ENCODE results near the gene ABI3BP. TPM values are rescaled to one million over a fixed set of nuclear protein-coding genes. Genes with fewer than 3 reads are reported as not detected.

The ABI3BP gene
- total RNA-seq, 4 donors from 2014 or later: 7.9 to 32.6 (median 17.6) TPM

GRCh38 chr3:100912976-100913545, 80.2 kb downstream of the ABI3BP start:
- Histone ChIP-seq H3K4me3 (no peak overlapping the region), H3K4me1 (peaks cover 0 to 4% (median 0%) of the 10 kb centered on the region in 4 donors), H3K9me3 (no peaks in the 10 kb centered on the region), H3K27ac (no peak overlapping the region), H3K27me3 (no peaks in the 10 kb centered on the region), H3K36me3 (no peaks in the 10 kb centered on the region)
- intact Hi-C loops (cut with DNase I; ENCODE audit: low total_unique reads) (no loop called here), in situ Hi-C loops (cut with MboI; ENCODE audit: low pct_ligation_motif_present in 1 of 4, low pct_unique_long_range_greater_than_20kb in 1 of 4, low sequenced_read_pairs in 3 of 4) (no loop called here)
- TF ChIP-seq POLR2AphosphoS5 (IDR thresholded peaks at IDR 0.05) (no peak), EP300 (IDR thresholded peaks at IDR 0.05; ENCODE audit: low read depth) (no peak), POLR2A (IDR thresholded peaks at IDR 0.05) (no peak)
- TF ChIP-seq, protein P1, sequence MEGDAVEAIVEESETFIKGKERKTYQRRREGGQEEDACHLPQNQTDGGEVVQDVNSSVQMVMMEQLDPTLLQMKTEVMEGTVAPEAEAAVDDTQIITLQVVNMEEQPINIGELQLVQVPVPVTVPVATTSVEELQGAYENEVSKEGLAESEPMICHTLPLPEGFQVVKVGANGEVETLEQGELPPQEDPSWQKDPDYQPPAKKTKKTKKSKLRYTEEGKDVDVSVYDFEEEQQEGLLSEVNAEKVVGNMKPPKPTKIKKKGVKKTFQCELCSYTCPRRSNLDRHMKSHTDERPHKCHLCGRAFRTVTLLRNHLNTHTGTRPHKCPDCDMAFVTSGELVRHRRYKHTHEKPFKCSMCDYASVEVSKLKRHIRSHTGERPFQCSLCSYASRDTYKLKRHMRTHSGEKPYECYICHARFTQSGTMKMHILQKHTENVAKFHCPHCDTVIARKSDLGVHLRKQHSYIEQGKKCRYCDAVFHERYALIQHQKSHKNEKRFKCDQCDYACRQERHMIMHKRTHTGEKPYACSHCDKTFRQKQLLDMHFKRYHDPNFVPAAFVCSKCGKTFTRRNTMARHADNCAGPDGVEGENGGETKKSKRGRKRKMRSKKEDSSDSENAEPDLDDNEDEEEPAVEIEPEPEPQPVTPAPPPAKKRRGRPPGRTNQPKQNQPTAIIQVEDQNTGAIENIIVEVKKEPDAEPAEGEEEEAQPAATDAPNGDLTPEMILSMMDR (IDR thresholded peaks at IDR 0.05): no peak
- no peak for DNase-seq
- WGBS, 2 donors (ENCODE audit: low coverage in 1 of 2): 92 to 95% methylated on average over 3 to 4 of the region's 4 CpGs

- Histone ChIP-seq H3K4me3 (no peak overlapping the region), H3K4me1 (peaks cover 0 to 4% (median 0%) of the 10 kb centered on the region in 4 donors), H3K27ac (no peak overlapping the region), H3K27me3 (no peaks in the 10 kb centered on the region), H3K9me3 (no peaks in the 10 kb centered on the region), H3K36me3 (no peaks in the 10 kb centered on the region)
- no peak for DNase-seq
- WGBS, 2 donors (ENCODE audit: low coverage in 1 of 2): 79 to 85% methylated on average over 3 to 6 of the region's 6 CpGs
- in situ Hi-C loops (cut with MboI; ENCODE audit: low pct_ligation_motif_present in 1 of 4, low pct_unique_long_range_greater_than_20kb in 1 of 4, low sequenced_read_pairs in 3 of 4): no loop called here
- TF ChIP-seq EP300 (IDR thresholded peaks at IDR 0.05; ENCODE audit: low read depth): no peak
- no peak for TF ChIP-seq POLR2A (IDR thresholded peaks at IDR 0.05)
- TF ChIP-seq, protein P1 (IDR thresholded peaks at IDR 0.05): no peak
- TF ChIP-seq POLR2AphosphoS5 (IDR thresholded peaks at IDR 0.05): no peak
- intact Hi-C loops (cut with DNase I; ENCODE audit: low total_unique reads): no loop called here
Measured at GRCh38 chr3:100912571-100912970, 80.7 kb downstream of the ABI3BP start.

DNA sequence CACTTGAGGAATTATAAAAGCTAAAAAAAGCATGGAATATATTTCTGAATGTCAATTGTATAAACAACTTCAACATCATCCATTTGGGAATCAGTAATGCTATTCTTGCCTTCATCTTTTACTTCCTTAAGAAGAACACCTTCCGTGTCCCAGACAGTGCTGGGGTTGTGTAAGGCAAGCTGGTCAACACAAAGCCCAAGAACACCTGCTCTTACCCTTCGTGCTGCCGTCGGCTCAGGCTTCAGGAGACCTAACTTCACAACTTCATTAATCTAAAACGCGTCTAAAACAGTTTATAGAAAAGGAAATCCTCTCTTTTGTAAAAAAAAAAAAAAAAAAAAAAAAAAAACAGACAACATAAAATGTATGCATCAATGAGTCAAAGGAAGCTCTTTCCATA, 81.3 kb downstream of the ABI3BP start:
- intact Hi-C loops (cut with DNase I; ENCODE audit: low total_unique reads): no loop called here
- Histone ChIP-seq H3K4me1 (peaks cover 0 to 4% (median 0%) of the 10 kb centered on the region in 4 donors), H3K4me3 (no peak overlapping the region), H3K27ac (no peak overlapping the region), H3K9me3 (no peaks in the 10 kb centered on the region), H3K27me3 (no peaks in the 10 kb centered on the region), H3K36me3 (no peaks in the 10 kb centered on the region)
- DNase-seq: no peak
- TF ChIP-seq EP300 (IDR thresholded peaks at IDR 0.05; ENCODE audit: low read depth): no peak
- TF ChIP-seq, protein P1 (IDR thresholded peaks at IDR 0.05): no peak
- in situ Hi-C loops (cut with MboI; ENCODE audit: low pct_ligation_motif_present in 1 of 4, low pct_unique_long_range_greater_than_20kb in 1 of 4, low sequenced_read_pairs in 3 of 4): no loop called here
- 73 to 82% methylated on average over 6 of the region's 6 CpGs for WGBS, 2 donors (ENCODE audit: low coverage in 1 of 2)

GRCh38 chr3:100910986-100911385, 82.2 kb downstream of the ABI3BP start:
- no peaks in the 10 kb centered on the region for H3K27me3 ChIP-seq
- in situ Hi-C loops (cut with MboI; ENCODE audit: low pct_ligation_motif_present in 1 of 4, low pct_unique_long_range_greater_than_20kb in 1 of 4, low sequenced_read_pairs in 3 of 4): no loop called here
- no peak overlapping the region for H3K27ac ChIP-seq
- no peak overlapping the region for H3K4me3 ChIP-seq
- no peaks in the 10 kb centered on the region for H3K36me3 ChIP-seq
- peaks cover 0 to 4% (median 0%) of the 10 kb centered on the region in 4 donors for H3K4me1 ChIP-seq
- TF ChIP-seq, protein P1 (IDR thresholded peaks at IDR 0.05): no peak
- TF ChIP-seq POLR2AphosphoS5 (IDR thresholded peaks at IDR 0.05): no peak
- TF ChIP-seq POLR2A (IDR thresholded peaks at IDR 0.05): no peak
- TF ChIP-seq EP300 (IDR thresholded peaks at IDR 0.05; ENCODE audit: low read depth): no peak
- DNase-seq: no peak
- intact Hi-C loops (cut with DNase I; ENCODE audit: low total_unique reads): no loop called here
- 53 to 75% methylated on average over 2 of the region's 2 CpGs for WGBS, 2 donors (ENCODE audit: low coverage in 1 of 2)
- no peaks in the 10 kb centered on the region for H3K9me3 ChIP-seq

All from transverse colon (tissue), 4 donors.